GM06990 (cell line): ENCODE data around the gene PBX2.

Experiments
- DNase-seq: peaks from one replicate; pipeline ENCODE4 v3.0.0-alpha.2; 2011; ENCODE audit not compliant: insufficient read length; ENCODE audit errors: extremely low read depth
- H3K27me3 ChIP-seq: replicated peaks from 2 replicates; pipeline ENCODE4 v1.6.0; 2011; ENCODE audit warnings: low read length; ENCODE audit not compliant: control insufficient read depth, insufficient read depth
- H3K36me3 ChIP-seq: 2 replicates; pipeline ENCODE4 v1.5.1; 2011; ENCODE audit warnings: low read length; ENCODE audit not compliant: control insufficient read depth, insufficient read depth
- H3K4me3 ChIP-seq: replicated peaks from 2 replicates; pipeline ENCODE4 v1.5.1; 2011; ENCODE audit warnings: low read depth, mild to moderate bottlenecking, control low read depth, low read length
- TF ChIP-seq, protein P1 (sequence below): IDR thresholded peaks from 2 replicates; pipeline ENCODE4 v1.5.1; 2011; ENCODE audit warnings: low read length, control low read depth, mild to moderate bottlenecking, inconsistent platforms; ENCODE audit not compliant: insufficient read depth, poor library complexity, severe bottlenecking

PBX2 gene

GRCh38 chr6:32174416-32174815 lies 15.6 kb downstream of the PBX2 start:
- H3K27me3 ChIP-seq, result no peaks in the 10 kb centered on the region

GRCh38 chr6:32173051-32173727 lies 16.8 kb downstream of the PBX2 start:
- H3K27me3 ChIP-seq, result no peaks in the 10 kb centered on the region
- no peak for DNase-seq
- H3K4me3 ChIP-seq, result no peak overlapping the region
- TF ChIP-seq, protein P1, sequence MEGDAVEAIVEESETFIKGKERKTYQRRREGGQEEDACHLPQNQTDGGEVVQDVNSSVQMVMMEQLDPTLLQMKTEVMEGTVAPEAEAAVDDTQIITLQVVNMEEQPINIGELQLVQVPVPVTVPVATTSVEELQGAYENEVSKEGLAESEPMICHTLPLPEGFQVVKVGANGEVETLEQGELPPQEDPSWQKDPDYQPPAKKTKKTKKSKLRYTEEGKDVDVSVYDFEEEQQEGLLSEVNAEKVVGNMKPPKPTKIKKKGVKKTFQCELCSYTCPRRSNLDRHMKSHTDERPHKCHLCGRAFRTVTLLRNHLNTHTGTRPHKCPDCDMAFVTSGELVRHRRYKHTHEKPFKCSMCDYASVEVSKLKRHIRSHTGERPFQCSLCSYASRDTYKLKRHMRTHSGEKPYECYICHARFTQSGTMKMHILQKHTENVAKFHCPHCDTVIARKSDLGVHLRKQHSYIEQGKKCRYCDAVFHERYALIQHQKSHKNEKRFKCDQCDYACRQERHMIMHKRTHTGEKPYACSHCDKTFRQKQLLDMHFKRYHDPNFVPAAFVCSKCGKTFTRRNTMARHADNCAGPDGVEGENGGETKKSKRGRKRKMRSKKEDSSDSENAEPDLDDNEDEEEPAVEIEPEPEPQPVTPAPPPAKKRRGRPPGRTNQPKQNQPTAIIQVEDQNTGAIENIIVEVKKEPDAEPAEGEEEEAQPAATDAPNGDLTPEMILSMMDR, result no peak
- peaks cover 19% of the 10 kb centered on the region for H3K36me3 ChIP-seq

More at GRCh38 chr6:32174416-32174815, 15.6 kb downstream of the PBX2 start:
- TF ChIP-seq, protein P1, result no peak
- DNase-seq, result no peak
- Histone ChIP-seq H3K36me3 (peaks cover 13% of the 10 kb centered on the region), H3K4me3 (no peak overlapping the region)

- H3K27me3 ChIP-seq, result no peaks in the 10 kb centered on the region
- H3K4me3 ChIP-seq, result no peak overlapping the region
- TF ChIP-seq, protein P1, result no peak
- peaks cover 19% of the 10 kb centered on the region for H3K36me3 ChIP-seq
- DNase-seq, result no peak
Observed at GRCh38 chr6:32171234-32171633, 18.8 kb downstream of the PBX2 start.

DNA sequence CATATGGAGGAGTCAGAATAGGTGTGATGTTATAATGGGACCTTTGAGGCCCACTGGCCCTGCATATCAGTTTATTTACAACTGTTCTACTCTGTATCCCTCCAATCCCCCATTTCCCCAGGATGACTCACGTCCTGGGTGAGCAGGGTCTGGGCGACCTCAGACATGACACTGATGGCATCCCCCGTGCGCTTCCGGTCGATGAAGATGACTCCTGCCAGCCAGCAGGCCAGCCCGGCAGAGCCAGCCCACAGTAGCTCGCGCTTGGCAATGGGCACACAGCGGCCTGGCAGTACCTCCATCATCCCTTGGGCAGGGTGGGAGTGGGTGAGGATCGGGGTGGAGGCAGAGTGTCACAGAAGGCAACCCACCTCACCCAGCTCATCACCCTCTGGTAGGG lies 19.7 kb downstream of the PBX2 start:
- no peak for DNase-seq
- H3K27me3 ChIP-seq, result no peaks in the 10 kb centered on the region
- TF ChIP-seq, protein P1, result no peak
- peaks cover 19% of the 10 kb centered on the region for H3K36me3 ChIP-seq
- no peak overlapping the region for H3K4me3 ChIP-seq

DNA sequence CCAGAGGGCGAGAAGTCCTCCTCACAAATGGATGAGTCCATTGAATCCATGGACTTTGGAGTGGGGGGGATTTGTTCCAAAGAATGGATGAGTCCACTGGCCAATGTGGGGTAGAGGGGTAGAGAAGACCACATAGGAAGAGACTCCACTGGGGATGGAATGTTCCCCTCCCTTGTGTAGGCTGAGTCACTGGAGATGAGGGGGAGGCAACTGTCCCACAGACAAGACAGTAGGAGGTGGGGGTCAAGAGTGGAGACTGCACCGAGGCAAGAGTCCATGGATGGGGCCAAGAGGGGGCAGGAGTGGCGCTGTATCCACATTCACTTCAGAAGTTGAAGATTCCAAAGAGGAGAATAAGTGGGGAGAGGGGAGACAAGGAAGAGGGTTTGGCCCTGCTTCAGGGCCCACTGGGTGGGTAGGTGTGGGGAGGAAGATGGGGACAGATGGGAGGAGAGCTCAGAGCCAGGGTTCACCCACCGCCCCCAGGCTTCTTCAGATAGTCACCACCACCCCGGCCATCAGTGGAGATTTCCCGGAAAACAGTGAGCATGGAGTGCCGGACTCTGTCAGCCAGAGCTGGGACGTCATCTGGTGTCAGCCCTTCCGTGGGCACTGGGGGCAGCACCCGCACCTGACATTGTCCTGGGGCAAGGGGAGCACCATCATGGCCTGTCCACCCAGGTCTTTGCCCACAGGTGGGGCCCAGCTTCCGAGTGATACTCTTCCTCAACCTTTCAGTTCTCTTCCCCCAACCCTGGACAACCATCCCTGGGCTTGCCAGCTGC lies 21.0 kb downstream of the PBX2 start:
- TF ChIP-seq, protein P1, result no peak
- Histone ChIP-seq H3K4me3 (no peak overlapping the region), H3K36me3 (peaks cover 19% of the 10 kb centered on the region), H3K27me3 (no peaks in the 10 kb centered on the region)
- no peak for DNase-seq
